PFSK-1 (cell line): Measurements from ENCODE around the gene GALNT1.

ENCODE experiments used
- FOXP2 ChIP-seq: optimal IDR thresholded peaks from 2 replicates; pipeline ENCODE3; 2011; ENCODE audit warnings: borderline replicate concordance, control low read depth, inconsistent platforms; ENCODE audit not compliant: insufficient read depth; ENCODE audit errors: extremely low read length, extremely low read depth
- POLR2AphosphoS5 ChIP-seq: IDR thresholded peaks from 2 replicates; pipeline ENCODE4 v1.6.1; 2012; ENCODE audit warnings: low read depth, mild to moderate bottlenecking, control low read depth, low read length, moderate library complexity
- REST ChIP-seq, 2 experiments: IDR thresholded peaks; 2 replicates each; pipeline versions ENCODE4 v1.6.1 to v1.8.0; 2011 to 2012; ENCODE audit warnings: low read depth in 2 of 2, low read length in 2 of 2, control low read depth in 1 of 2, inconsistent platforms in 1 of 2, mild to moderate bottlenecking in 1 of 2, moderate library complexity in 1 of 2; ENCODE audit not compliant: insufficient read depth in 1 of 2
- SIN3A ChIP-seq: IDR thresholded peaks from 2 replicates; pipeline ENCODE4 v1.6.1; 2012; ENCODE audit warnings: mild to moderate bottlenecking, low read length, moderate library complexity, borderline replicate concordance; ENCODE audit not compliant: insufficient read depth
- TAF1 ChIP-seq: IDR thresholded peaks from 2 replicates; pipeline ENCODE4 v1.6.1; 2012; ENCODE audit warnings: low read length, control low read depth, borderline replicate concordance; ENCODE audit not compliant: insufficient read depth

The GALNT1 gene

GRCh38 chr18:35697869-35698268 is 116.3 kb downstream of the GALNT1 start:
- TF ChIP-seq SIN3A = no peak
- no peak for TF ChIP-seq REST (IDR thresholded peaks at IDR 0.05; ENCODE audit: insufficient read depth in 1 of 2, low read depth in 2 of 2, low read length in 2 of 2)
- TF ChIP-seq FOXP2 = no peak
- TF ChIP-seq TAF1 = no peak
- no peak for TF ChIP-seq POLR2AphosphoS5

- no peak for TF ChIP-seq POLR2AphosphoS5
- TF ChIP-seq SIN3A = no peak
- no peak for TF ChIP-seq FOXP2
Observed at GRCh38 chr18:35703043-35703688, 121.6 kb downstream of the GALNT1 start.

GRCh38 chr18:35705988-35706387 is 124.4 kb downstream of the GALNT1 start:
- TF ChIP-seq POLR2AphosphoS5 = no peak
- no peak for TF ChIP-seq REST (IDR thresholded peaks at IDR 0.05; ENCODE audit: insufficient read depth in 1 of 2, low read depth in 2 of 2, low read length in 2 of 2)
- no peak for TF ChIP-seq TAF1
- no peak for TF ChIP-seq SIN3A
- TF ChIP-seq FOXP2 = no peak

GRCh38 chr18:35707247-35707646 is 125.7 kb downstream of the GALNT1 start:
- TF ChIP-seq TAF1 (no peak), REST (IDR thresholded peaks at IDR 0.05; ENCODE audit: insufficient read depth in 1 of 2, low read depth in 2 of 2, low read length in 2 of 2) (no peak), FOXP2 (no peak), SIN3A (no peak), POLR2AphosphoS5 (no peak)

- TF ChIP-seq FOXP2 (no peak), REST (IDR thresholded peaks at IDR 0.05; ENCODE audit: insufficient read depth in 1 of 2, low read depth in 2 of 2, low read length in 2 of 2) (no peak), TAF1 (no peak), POLR2AphosphoS5 (no peak)
Observed at GRCh38 chr18:35707674-35708073, 126.1 kb downstream of the GALNT1 start.
